GM18951 (cell line): ENCODE measurements around the gene CTCFL.

Experiments used
- POLR2A ChIP-seq: IDR thresholded peaks from 4 replicates; pipeline ENCODE4 v1.6.1; 2011; ENCODE audit warnings: mild to moderate bottlenecking; ENCODE audit not compliant: insufficient read length, insufficient read depth; ENCODE audit errors: extremely low read depth
- in situ Hi-C: fragments of 300-500 bp; cut with MboI; formaldehyde crosslinking; loops from one replicate; pipeline ENCODE4 v1.12.0; 2022; ENCODE audit warnings: low sequenced_read_pairs, mixed read lengths, inconsistent platforms; ENCODE audit not compliant: unreplicated experiment

Gene CTCFL

GRCh38 chr20:57537822-57538221, 12.9 kb upstream of the CTCFL start:
- no peak for TF ChIP-seq POLR2A
- in situ Hi-C loops: no loop called here

- in situ Hi-C loops: no loop called here
- no peak for TF ChIP-seq POLR2A
These were observed 12.1 kb upstream of the CTCFL start for GRCh38 chr20:57536771-57537724.

GRCh38 chr20:57536120-57536708, 11.3 kb upstream of the CTCFL start:
- in situ Hi-C loops: no loop called here
- TF ChIP-seq POLR2A: no peak

GRCh38 chr20:57535297-57535696, 10.4 kb upstream of the CTCFL start:
- TF ChIP-seq POLR2A: no peak
- in situ Hi-C loops: no loop called here

GRCh38 chr20:57532104-57532503, 7.2 kb upstream of the CTCFL start:
- in situ Hi-C loops: no loop called here
- no peak for TF ChIP-seq POLR2A

GRCh38 chr20:57530327-57530981, 5.5 kb upstream of the CTCFL start:
- in situ Hi-C loops: no loop called here
- TF ChIP-seq POLR2A: no peak

- in situ Hi-C loops: no loop called here
- TF ChIP-seq POLR2A: no peak
These were observed 4.9 kb upstream of the CTCFL start for GRCh38 chr20:57529810-57530209.

GRCh38 chr20:57529160-57529585, 4.2 kb upstream of the CTCFL start:
- in situ Hi-C loops: no loop called here
- TF ChIP-seq POLR2A: no peak

- no peak for TF ChIP-seq POLR2A
- in situ Hi-C loops: no loop called here
These were observed 3.2 kb upstream of the CTCFL start for GRCh38 chr20:57528148-57528547.

GRCh38 chr20:57527728-57528127, 2.8 kb upstream of the CTCFL start:
- in situ Hi-C loops: no loop called here
- no peak for TF ChIP-seq POLR2A

GRCh38 chr20:57526885-57527460, 2.0 kb upstream of the CTCFL start:
- TF ChIP-seq POLR2A: no peak
- in situ Hi-C loops: no loop called here

- no peak for TF ChIP-seq POLR2A
- in situ Hi-C loops: no loop called here
These were observed 1.3 kb upstream of the CTCFL start for GRCh38 chr20:57526087-57526884.
